Brain pericyte (primary cell): ENCODE data around the gene SLC17A9.
"Not testable (repeated sequence)": the region's sequence is repeated elsewhere in the genome, so short reads cannot be mapped to it uniquely, and the experiment has no call there.

Experiments used
- DNase-seq: peaks from one replicate; pipeline ENCODE4 v3.0.0-alpha.2; 2012; ENCODE audit warnings: low read depth, low spot score

The SLC17A9 gene

DNA sequence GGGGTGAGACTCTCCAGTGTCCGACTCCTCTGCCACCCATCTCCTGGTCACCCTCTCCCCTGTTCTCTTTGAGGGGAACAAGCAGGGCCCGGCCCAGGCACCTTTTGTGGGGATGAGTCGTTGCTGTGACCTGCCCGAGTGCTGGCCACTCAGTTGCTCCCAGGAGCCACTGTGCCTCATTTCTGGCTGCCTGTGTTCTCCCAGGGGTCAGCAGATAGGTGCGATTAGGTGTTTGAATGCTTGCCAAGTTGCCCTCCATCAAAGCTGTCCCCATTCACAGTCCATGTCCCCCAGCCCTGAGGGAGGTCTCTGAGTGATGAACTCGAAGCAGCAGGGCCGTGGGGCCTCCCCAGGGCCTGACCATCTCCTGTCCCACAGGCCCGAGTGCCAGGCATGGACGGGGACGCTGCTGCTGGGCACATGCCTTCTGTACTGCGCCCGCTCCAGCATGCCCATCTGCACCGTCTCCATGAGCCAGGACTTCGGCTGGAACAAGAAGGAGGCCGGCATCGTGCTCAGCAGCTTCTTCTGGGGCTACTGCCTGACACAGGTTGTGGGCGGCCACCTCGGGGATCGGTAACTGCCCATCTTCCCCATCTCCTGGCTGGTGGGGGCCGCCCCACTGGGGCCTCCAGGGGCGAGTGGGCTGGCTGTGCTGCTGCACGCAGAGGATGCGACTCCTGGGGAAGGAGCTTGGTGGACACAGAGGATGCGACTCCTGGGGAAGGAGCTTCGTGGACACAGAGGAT is 4.1 kb downstream of the SLC17A9 start:
- no peak for DNase-seq

DNA sequence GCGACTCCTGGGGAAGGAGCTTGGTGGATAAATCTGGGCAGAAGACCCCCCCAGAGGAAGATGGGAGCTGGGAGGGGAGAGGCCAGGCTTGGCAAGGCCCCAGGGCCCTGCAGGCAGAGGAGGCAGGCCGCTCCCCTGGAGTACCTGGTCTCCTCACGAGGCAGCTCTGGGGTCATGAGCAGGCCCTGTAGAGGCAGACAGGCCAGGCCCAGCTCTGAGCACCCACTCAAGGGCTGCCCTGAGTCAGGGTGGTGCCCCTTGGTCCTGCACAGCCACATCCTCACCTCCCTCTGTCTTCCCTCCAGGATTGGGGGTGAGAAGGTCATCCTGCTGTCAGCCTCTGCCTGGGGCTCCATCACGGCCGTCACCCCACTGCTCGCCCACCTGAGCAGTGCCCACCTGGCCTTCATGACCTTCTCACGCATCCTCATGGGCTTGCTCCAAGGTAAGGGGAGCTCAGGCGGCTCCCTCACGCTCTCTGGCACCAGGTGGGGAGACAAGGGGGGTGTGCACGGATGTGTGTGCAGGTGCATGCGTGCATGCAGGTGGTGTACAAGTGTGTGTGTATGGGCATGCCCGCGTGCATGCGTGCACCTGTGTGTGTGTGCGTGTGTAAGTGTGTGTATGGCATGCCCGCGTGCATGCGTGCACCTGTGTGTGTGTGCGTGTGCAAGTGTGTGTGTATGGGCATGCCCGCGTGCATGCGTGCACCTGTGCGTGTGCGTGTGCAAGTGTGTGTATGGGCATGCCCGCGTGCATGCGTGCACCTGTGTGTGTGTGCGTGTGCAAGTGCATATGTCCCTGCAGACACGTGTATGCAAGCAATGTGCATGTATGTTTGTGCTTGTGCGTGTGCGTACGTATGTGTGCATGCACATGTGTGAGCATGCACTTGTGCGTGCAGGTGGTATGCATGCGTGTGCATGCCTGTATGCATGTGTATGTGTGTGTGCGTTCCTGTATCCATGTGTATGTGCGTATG is 4.9 kb downstream of the SLC17A9 start:
- DNase-seq: no peak

DNA sequence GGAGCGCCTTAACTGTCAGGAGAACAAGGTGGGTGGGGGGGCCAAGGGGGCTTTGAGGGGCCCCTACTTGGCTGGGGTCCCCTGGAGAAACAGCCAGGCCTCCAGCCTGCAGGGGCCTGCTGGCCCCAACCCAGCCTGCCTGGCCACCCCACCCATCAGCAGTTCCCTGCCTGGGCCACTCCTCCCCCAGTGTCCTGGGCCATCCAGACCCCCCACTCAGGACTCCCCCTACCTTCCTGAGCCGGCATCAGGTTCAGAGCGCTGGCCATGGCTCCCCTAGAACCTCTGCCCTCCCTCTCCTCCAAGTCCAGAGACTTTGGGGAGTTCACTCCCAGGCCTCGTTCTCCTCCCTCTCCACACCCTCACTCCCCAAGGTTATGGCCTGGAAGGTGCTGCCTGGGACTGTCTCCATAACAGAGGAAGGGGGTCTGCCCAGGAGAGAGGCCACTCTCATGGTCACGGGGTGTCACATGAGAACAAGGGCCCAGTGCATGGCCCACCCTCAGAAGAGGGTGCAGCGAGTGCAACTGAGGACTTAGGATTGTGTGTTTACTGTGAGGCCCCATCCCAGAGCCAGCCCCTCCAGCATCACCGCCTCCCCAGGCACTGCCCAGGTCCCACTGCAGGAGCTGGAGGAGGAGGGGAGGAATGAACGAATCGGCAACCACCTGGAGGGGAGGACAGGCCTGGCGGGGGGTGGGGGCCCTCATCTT is 6.0 kb downstream of the SLC17A9 start:
- no peak for DNase-seq

DNA sequence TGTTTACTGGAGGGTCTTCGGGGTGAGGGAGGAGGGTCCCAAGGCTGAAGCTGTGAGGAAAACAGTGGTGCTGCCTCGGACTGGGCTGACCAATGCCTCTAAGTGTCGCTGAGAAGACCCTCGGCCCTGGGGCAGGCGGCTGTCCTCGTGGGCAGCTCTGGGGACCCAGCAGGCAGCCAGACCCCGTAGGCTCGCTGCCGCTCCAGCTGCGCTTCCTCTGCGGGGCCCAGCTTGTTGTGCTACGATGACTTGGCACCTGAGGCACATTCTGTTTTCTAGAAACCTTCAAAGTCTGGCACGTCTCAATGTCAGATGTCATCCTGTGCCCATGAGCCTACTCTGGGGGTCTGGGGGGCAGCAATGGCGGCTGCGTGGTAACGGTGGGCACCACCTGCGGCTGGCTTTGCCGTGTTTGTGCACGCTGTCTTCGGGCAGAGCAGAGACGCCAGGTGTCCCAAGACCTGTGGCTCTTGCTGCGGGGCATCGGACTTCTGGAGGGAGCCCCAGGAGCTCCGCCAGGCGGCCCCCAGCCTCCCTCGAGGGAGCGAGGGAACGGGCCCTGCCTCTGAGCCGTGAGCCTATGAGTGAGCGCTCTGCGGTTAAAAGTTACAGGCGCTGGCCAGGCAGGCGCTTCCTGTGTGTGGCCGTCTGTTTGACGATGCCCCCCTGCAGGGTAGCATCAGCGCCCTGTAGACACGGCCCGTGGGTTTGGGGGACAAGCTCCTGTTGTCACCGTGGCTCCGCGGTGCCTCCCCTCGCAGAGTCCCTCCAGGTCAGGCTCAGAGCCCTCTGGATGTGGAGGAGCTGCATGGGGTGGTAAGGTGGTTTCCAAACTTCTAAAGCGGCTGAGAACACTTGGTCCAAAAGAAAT is 6.8 kb downstream of the SLC17A9 start:
- DNase-seq: no peak

DNA sequence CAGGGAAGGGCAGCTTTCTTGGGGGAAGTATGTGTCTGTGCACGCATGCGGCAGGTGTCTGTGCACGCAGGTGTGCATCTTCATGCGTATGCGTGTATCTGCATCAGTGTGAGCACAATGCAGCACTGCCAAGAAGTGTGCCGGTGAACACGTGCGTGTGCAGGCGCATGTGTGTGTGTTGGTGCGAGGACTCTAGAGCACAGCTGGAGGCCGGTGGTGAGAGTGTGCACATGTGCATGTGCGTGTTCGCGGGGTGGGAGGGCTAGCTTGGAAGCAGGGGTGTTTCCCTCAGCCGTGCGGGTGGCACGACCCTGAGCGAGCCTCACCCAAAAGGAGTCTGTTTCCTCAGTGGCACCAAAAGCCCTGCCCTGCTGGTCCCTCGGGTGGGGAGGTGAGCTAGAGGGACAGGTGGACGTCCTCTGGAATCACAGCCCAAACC is 7.5 kb downstream of the SLC17A9 start:
- no peak for DNase-seq

DNA sequence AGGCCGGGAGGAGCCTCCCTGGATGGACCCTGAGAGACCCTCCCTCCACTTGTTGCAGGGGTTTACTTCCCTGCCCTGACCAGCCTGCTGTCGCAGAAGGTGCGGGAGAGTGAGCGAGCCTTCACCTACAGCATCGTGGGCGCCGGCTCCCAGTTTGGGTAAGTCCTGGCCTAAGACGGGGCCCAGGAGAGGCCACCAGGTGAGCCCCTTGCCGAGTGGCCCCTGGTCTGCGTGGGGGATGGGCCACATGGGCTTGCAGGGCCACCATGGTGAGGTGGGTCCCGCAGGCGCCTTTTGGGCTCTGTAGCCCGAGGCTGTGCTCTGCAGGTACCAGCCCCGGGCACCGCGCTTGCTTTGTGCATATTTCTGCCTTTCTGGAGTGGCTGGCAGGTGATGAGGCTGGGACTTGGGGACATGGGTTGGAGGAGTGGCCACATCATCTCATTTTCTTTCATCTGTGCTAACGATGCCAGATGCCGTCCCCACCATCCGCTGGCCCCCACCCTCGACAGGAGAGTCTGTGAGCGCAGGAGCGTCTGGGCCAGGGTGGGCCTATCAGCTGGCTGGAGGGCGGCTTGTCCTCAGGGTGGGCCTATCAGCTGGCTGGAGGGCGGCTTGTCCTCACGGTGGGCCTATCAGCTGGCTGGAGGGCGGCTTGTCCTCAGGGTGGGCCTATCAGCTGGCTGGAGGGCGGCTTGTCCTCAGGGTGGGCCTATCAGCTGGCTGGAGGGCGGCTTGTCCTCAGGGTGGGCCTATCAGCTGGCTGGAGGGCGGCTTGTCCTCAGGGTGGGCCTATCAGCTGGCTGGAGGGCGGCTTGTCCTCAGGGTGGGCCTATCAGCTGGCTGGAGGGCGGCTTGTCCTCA is 8.2 kb downstream of the SLC17A9 start:
- not testable (repeated sequence) for DNase-seq

DNA sequence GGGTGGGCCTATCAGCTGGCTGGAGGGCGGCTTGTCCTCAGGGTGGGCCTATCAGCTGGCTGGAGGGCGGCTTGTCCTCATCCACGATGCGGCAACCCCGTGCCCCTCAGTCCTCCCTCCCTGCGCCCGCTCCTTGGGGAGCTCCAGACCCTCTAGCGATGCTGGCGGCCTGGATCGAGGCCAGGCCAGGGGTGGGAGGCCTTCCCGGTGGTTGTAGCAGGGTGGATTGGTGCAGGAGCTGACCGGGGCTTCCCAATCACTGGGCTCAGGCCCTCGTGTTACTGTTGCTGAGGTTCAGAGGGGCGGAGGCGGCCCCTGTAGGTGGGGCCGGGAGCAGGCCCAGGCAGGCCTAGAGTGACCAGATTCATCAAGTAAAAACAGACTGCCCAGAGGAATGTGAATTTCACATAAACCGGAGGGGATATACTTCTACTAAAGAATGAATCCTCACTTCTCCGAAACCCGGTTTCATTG is 8.8 kb downstream of the SLC17A9 start:
- DNase-seq: no peak

DNA sequence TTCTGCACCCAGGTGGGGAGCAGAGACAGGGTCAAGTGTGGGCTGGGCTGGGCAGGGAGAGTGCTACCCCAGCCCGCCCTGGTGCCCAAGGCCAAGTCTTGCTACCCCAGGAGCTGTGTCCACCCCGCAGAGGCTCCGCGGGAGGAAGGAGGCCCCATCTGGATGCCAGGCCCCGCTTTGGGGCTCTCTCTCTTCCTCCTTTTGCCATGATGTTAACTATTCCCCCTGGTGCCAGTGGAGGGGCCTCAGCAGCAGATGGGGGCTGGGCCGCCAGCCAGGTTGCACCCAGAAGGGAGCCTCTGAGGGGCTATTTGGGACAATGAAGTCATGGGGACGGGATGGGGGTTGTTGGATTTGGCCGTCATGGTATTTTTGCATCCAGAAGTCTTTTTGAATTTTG is 9.3 kb downstream of the SLC17A9 start:
- no peak for DNase-seq

DNA sequence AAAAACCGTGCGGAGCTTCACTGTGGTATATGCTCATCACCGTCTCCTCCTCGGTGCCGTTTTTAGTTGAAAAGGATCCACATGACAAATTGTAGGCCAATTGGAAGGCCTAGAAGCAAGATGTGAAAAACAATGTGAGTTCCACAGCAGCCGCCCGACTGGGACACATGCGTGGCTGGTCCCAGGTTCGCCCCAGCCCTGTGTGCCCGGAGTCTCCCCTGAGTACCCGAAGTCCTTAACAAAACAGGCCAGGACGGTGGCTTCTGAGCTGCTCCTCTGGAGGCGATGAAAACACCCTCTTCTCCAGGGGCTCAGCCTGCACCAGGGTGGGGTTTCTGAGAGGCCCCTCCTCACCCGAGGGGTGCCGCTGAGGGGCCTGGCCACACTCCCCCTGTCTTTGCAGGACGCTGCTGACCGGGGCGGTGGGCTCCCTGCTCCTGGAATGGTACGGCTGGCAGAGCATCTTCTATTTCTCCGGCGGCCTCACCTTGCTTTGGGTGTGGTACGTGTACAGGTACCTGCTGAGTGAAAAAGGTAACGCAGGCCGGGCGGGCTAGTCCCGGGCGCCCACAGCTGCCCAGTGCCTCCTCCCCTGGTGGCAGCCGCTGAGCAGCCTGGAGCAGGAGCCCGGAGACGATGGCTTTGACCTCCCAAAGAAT is 9.8 kb downstream of the SLC17A9 start:
- no peak for DNase-seq

DNA sequence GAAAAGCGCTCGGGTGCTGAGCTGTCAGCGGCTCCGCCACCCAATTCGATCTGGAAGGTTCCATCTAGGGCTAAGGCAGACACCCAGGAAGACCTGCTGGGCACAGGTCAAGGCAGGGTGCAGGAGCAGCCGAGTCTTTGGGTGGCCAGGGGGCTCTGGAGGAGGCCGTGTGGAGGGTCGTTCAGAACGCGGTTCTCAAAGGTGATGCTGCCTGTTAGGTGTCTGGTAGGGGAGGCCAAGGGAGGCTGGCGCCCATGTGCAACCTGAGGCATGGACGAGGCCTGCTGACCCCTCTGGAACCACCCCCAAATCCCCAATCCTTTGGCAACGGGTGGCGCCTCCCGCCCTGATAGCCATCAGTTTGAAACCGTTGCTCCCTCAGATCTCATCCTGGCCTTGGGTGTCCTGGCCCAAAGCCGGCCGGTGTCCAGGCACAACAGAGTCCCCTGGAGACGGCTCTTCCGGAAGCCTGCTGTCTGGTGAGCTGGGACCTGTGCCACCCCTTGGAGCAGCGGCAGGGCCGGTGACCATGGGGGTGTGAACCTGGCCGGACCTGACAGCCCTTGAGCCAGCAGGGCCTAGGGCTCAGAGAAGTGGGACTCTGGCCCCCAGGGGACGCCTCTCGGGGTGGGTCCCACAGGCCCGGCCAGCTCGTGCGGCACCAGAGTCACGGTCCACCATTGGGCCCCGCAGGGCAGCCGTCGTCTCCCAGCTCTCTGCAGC is 10.5 kb downstream of the SLC17A9 start:
- no peak for DNase-seq

DNA sequence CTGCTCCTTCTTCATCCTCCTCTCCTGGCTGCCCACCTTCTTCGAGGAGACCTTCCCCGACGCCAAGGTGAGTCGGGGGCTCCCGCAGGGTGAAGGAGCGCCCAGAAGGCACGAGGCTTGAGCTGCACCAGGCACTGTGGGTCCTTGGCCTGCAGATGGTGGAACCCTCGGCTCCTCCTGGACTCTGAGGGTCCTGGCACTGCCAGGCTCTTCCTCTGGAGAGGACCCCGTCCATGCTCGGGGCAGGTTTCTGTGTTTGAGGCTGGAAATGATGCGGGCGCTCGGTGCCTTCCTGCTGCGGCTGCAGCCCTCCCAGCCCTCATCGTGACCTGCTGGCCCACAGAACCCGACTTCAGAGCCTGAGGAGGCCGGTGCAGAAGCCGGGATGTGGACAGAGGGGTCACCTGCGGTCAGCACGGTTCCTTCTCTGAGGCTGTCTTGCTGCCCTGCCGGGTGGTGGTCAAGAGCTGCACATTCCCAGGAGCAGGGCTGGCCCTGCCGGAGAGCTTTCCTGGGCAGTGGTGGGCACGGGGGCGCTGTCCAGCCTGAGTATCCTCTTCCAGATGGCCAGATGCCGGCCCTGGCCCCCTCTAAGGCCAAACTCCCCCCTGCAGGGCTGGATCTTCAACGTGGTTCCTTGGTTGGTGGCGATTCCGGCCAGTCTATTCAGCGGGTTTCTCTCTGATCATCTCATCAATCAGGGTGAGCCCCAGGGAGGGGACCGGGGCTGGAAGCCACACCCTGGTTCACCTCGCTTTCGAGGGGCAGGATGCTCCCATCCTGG is 11.3 kb downstream of the SLC17A9 start:
- DNase-seq: no peak

DNA sequence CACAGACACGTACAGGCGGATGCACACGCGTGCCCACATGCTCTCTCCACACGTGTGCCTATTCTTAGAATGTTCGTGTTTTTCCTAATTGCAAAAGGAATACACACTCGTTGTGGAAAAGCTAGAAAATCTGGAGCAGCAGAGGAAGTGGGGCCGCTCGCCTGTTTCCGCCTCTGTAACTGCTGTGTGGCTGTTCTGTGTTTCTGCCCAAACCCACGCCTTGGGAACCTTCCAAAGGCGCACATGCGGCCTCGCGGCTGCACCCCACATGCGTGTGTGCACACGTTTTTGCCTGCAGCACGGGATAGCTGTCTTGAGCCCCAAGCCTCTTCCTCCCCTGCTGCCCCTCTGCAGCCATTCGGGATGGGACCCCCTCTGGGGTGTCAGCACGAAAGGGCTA is 12.2 kb downstream of the SLC17A9 start:
- no peak for DNase-seq

DNA sequence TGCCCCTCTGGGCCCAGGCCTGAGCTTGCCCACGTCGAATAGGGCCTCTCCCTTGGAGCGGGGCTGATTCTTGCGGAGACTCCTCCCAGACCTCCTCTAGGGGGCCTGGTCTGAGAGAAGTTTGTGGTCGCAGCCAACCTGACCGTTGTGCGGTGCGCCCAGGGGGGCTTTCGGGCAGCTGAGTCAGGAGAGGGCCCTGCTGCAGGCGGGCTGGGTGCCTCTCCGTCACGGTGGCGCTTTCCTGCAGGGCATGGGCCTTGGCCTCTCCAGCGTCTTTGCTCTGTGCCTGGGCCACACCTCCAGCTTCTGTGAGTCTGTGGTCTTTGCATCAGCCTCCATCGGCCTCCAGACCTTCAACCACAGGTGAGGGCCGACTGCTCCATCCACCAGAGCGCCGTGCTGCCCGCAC is 12.9 kb downstream of the SLC17A9 start:
- no peak for DNase-seq

DNA sequence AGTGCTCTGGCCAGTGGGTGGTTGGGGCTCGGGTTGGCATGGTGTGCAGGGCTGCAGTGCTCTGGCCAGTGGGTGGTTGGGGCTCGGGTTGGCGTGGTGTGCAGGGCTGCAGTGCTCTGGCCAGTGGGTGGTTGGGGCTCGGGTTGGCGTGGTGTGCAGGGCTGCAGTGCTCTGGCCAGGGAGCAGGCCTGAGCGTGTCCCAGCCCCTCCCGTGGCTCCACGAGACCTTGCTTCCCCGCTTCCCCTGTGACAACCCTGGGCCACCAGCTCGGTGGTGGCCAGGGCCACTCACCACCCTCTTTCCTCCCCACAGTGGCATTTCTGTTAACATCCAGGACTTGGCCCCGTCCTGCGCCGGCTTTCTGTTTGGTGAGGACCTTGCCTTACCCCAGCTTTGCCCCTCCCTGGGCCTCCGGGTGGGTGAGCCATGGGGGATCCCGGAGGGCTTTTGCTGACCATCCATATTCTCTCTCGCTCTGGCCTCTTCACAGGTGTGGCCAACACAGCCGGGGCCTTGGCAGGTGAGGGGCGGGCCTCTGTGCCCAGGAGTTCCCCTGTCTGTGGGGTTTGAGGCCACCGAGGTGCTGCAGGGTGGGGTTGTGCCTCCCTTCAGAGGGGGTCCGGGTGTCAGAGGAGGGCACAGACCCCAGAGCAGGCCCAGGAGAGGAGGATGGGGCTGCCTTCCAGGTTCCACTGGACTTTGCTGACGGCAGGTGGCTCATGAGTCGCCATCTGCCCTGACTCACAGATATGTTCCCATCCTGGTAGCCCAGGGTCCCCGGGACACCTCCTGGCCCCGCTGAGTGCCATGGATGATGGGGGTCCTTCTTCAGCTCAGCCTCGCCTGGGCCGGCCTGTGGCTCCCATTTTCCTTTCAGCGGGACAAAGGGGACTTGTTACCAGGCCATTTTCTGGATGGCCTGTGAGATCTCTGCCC is 14.0 kb downstream of the SLC17A9 start:
- no peak for DNase-seq

DNA sequence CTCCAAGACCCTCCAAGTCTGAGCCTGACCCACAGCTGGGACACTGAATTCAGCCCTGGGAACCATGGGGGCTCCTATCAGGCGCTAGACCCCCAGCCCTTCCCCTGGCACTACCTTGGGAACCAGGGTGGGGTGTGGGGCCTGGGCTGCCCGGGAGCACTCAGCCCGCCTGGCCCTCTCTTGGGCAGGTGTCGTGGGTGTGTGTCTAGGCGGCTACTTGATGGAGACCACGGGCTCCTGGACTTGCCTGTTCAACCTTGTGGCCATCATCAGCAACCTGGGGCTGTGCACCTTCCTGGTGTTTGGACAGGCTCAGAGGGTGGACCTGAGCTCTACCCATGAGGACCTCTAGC is 14.6 kb downstream of the SLC17A9 start:
- no peak for DNase-seq

DNA sequence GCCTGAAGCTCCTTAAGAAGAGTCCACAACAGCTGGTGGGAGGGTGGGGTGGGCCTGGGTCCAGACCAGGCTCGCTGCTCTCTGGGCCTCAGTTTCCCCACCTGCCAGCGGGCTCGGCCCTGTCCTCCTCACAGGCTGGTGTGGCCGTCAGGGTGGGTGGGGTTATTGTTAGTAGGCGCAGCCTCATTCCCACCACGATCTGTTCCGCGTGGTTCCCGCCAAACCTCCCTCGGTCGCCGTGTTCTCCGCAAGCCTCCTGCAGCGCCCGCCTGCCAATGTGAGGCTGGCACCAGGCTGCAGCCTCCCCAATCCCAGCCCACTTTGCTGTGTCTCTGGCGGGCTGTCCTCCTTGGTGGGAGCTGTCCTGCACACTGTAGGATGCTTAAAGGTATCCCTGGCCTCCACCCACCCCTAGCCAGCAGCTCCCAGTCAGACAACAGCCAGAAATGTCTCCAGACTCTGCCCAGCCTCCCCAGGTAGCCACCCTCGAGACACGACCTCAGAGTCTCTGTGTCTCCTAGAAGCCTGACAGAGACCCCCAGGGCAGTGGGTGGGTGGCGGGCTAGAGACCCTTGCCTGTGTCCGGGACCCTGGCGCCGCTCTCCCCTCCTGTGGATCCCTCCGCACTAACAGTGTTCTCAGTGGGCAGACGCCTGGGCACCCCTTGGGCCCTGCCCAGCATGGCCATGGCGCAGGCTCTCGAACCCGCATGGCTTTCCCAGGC is 15.3 kb downstream of the SLC17A9 start:
- DNase-seq: no peak
